Suprapubic skin (tissue), 4 donors: ENCODE data around the gene CDS2. TPM values are rescaled to one million over a fixed set of nuclear protein-coding genes. Genes with fewer than 3 reads are reported as not detected.

Experiments
- DNase-seq, 2 donors: peaks; one replicate each; pipeline ENCODE4 v3.0.0-alpha.2; 2019; ENCODE audit warnings: low spot score in 2 of 2
- H3K27ac ChIP-seq: fragments of 200-600 bp; sonication (generic); one replicate; pipeline ENCODE4 v1.5.1; 2019
- H3K27me3 ChIP-seq: fragments of 200-600 bp; sonication (generic); one replicate; pipeline ENCODE4 v1.5.1; 2019
- H3K36me3 ChIP-seq: fragments of 200-600 bp; sonication (generic); one replicate; pipeline ENCODE4 v1.5.1; 2019
- H3K4me1 ChIP-seq: fragments of 200-600 bp; sonication (generic); one replicate; pipeline ENCODE4 v1.5.1; 2019
- H3K4me3 ChIP-seq: fragments of 200-600 bp; sonication (generic); one replicate; pipeline ENCODE4 v1.5.1; 2019; ENCODE audit warnings: mild to moderate bottlenecking
- H3K9me3 ChIP-seq: fragments of 200-600 bp; sonication (generic); one replicate; pipeline ENCODE4 v1.5.1; 2019
- CTCF ChIP-seq, 2 donors: fragments of 200-600 bp in 1 of 2; fragments of 450-650 bp in 1 of 2; sonication (generic) in 1 of 2; IDR thresholded peaks; one replicate each; pipeline ENCODE4 v1.5.1; 2016 to 2019; ENCODE audit warnings: antibody characterized with exemption in 2 of 2, mild to moderate bottlenecking in 1 of 2, moderate library complexity in 1 of 2
- EP300 ChIP-seq: sonication (generic); formaldehyde crosslinking; IDR thresholded peaks from one replicate; pipeline ENCODE4 v1.6.1; 2017; ENCODE audit warnings: antibody characterized with exemption
- POLR2A ChIP-seq, 2 donors: fragments of 450-650 bp; IDR thresholded peaks; one replicate each; pipeline ENCODE4 v1.6.1; 2017; ENCODE audit warnings: antibody characterized with exemption in 2 of 2, mild to moderate bottlenecking in 2 of 2, moderate library complexity in 2 of 2
- POLR2AphosphoS5 ChIP-seq, 3 donors: sonication (generic); formaldehyde crosslinking; IDR thresholded peaks; one replicate each; pipeline ENCODE4 v1.6.1; 2017; ENCODE audit warnings: antibody characterized with exemption in 3 of 3
- WGBS: methylation state at CpG from one replicate; pipeline ENCODE4 v1.1.5; 2018; 5-methylcytosine and 5-hydroxymethylcytosine counted together
- total RNA-seq, 4 donors: library from RNA; depleted of rRNA; stranded (reverse); fragments of >200 nt; gene quantifications; one replicate each; pipeline ENCODE4 v1.1.0, GENCODE V29; 2016

The CDS2 gene
- total RNA-seq, 4 donors from 2014 or later, result 12.3 to 30.3 (median 22.6) TPM

GRCh38 chr20:5141615-5142014, 14.8 kb downstream of the CDS2 start:
- Histone ChIP-seq H3K27ac (no peak overlapping the region), H3K27me3 (no peaks in the 10 kb centered on the region), H3K4me1 (peaks cover 11% of the 10 kb centered on the region), H3K4me3 (no peak overlapping the region), H3K36me3 (peaks cover 4% of the 10 kb centered on the region), H3K9me3 (no peaks in the 10 kb centered on the region)
- WGBS, result 46% methylated on average over 2 of the region's 2 CpGs
- TF ChIP-seq POLR2AphosphoS5 (IDR thresholded peaks at IDR 0.05) (no peak), CTCF (IDR thresholded peaks at IDR 0.05) (no peak), POLR2A (IDR thresholded peaks at IDR 0.05) (no peak), EP300 (no peak)
- DNase-seq, result no peak

- no peaks in the 10 kb centered on the region for H3K9me3 ChIP-seq
- 95% methylated on average over 5 of the region's 5 CpGs for WGBS
- H3K36me3 ChIP-seq, result peaks cover 4% of the 10 kb centered on the region
- DNase-seq, result no peak
- no peaks in the 10 kb centered on the region for H3K27me3 ChIP-seq
- TF ChIP-seq POLR2AphosphoS5 (IDR thresholded peaks at IDR 0.05), result no peak
- TF ChIP-seq EP300, result no peak
- no peak for TF ChIP-seq POLR2A (IDR thresholded peaks at IDR 0.05)
- TF ChIP-seq CTCF (IDR thresholded peaks at IDR 0.05), result no peak
- H3K4me3 ChIP-seq, result no peak overlapping the region
- peaks cover 23% of the 10 kb centered on the region for H3K4me1 ChIP-seq
- H3K27ac ChIP-seq, result no peak overlapping the region
These were observed 17.0 kb downstream of the CDS2 start for GRCh38 chr20:5143851-5144250.

- Histone ChIP-seq H3K9me3 (no peaks in the 10 kb centered on the region), H3K4me1 (peaks cover 23% of the 10 kb centered on the region), H3K27me3 (no peaks in the 10 kb centered on the region), H3K36me3 (peaks cover 4% of the 10 kb centered on the region), H3K27ac (no peak overlapping the region), H3K4me3 (no peak overlapping the region)
- 80% methylated on average over 5 of the region's 5 CpGs for WGBS
- no peak for TF ChIP-seq EP300
- no peak for TF ChIP-seq CTCF (IDR thresholded peaks at IDR 0.05)
- no peak for TF ChIP-seq POLR2A (IDR thresholded peaks at IDR 0.05)
- no peak for TF ChIP-seq POLR2AphosphoS5 (IDR thresholded peaks at IDR 0.05)
- DNase-seq, result no peak
These were observed 18.7 kb downstream of the CDS2 start for GRCh38 chr20:5145365-5146098.

GRCh38 chr20:5146099-5146668, 19.4 kb downstream of the CDS2 start:
- Histone ChIP-seq H3K4me3 (no peak overlapping the region), H3K4me1 (peaks cover 19% of the 10 kb centered on the region), H3K9me3 (no peaks in the 10 kb centered on the region), H3K27ac (no peak overlapping the region), H3K36me3 (peaks cover 4% of the 10 kb centered on the region), H3K27me3 (no peaks in the 10 kb centered on the region)
- WGBS, result 93% methylated on average over 6 of the region's 6 CpGs
- TF ChIP-seq CTCF (IDR thresholded peaks at IDR 0.05) (no peak), POLR2A (IDR thresholded peaks at IDR 0.05) (no peak)
- DNase-seq, result no peak

GRCh38 chr20:5146871-5147592, 20.2 kb downstream of the CDS2 start:
- Histone ChIP-seq H3K9me3 (no peaks in the 10 kb centered on the region), H3K4me3 (no peak overlapping the region), H3K27me3 (no peaks in the 10 kb centered on the region), H3K4me1 (peaks cover 16% of the 10 kb centered on the region), H3K36me3 (peaks cover 4% of the 10 kb centered on the region), H3K27ac (no peak overlapping the region)
- WGBS, result 75% methylated on average over 2 of the region's 2 CpGs
- no peak for DNase-seq
- no peak for TF ChIP-seq POLR2A (IDR thresholded peaks at IDR 0.05)
- no peak for TF ChIP-seq POLR2AphosphoS5 (IDR thresholded peaks at IDR 0.05)
- TF ChIP-seq CTCF (IDR thresholded peaks at IDR 0.05), result no peak
- no peak for TF ChIP-seq EP300
